Measurements from ENCODE around the gene ARHGAP19. TPM values are rescaled to one million over a fixed set of nuclear protein-coding genes. Genes with fewer than 3 reads are reported as not detected.

ARHGAP19 gene
- total RNA-seq, 1 donor from 2014 or later = 4.8 TPM

GRCh38 chr10:97196223-97197029 is 96.0 kb downstream of the ARHGAP19 start:
- peak; percentile 40 for DNase-seq (ENCODE audit: low read depth)

- DNase-seq (ENCODE audit: low read depth) = no peak
Measured at GRCh38 chr10:97195706-97196222, 96.7 kb downstream of the ARHGAP19 start.

- DNase-seq (ENCODE audit: low read depth) = no peak
Measured at GRCh38 chr10:97192952-97193435, 99.4 kb downstream of the ARHGAP19 start.

GRCh38 chr10:97190450-97190849 is 102.0 kb downstream of the ARHGAP19 start:
- no peak for DNase-seq (ENCODE audit: low read depth)

- DNase-seq (ENCODE audit: low read depth) = no peak
Measured at GRCh38 chr10:97188261-97188711, 104.2 kb downstream of the ARHGAP19 start.

GRCh38 chr10:97186911-97187310 is 105.5 kb downstream of the ARHGAP19 start:
- no peak for DNase-seq (ENCODE audit: low read depth)

- no peak for DNase-seq (ENCODE audit: low read depth)
Measured at GRCh38 chr10:97185326-97186058, 106.9 kb downstream of the ARHGAP19 start, which contains the start of gene SLIT1. Gene SLIT1 (minus strand): TSS chr10:97185959. CDS start chr10:97185674, 285 bp downstream.

GRCh38 chr10:97184971-97185325 is 107.5 kb downstream of the ARHGAP19 start:
- no peak for DNase-seq (ENCODE audit: low read depth)

GRCh38 chr10:97183314-97183713 is 109.1 kb downstream of the ARHGAP19 start:
- DNase-seq (ENCODE audit: low read depth) = no peak

- no peak for DNase-seq (ENCODE audit: low read depth)
Measured at GRCh38 chr10:97182288-97182990, 110.0 kb downstream of the ARHGAP19 start.

- no peak for DNase-seq (ENCODE audit: low read depth)
Measured at GRCh38 chr10:97180986-97181385, 111.5 kb downstream of the ARHGAP19 start.

GRCh38 chr10:97180363-97180755 is 112.1 kb downstream of the ARHGAP19 start:
- DNase-seq (ENCODE audit: low read depth) = no peak

GRCh38 chr10:97179731-97180362 is 112.6 kb downstream of the ARHGAP19 start:
- DNase-seq (ENCODE audit: low read depth) = no peak

GRCh38 chr10:97179311-97179710 is 113.1 kb downstream of the ARHGAP19 start:
- no peak for DNase-seq (ENCODE audit: low read depth)

- no peak for DNase-seq (ENCODE audit: low read depth)
Measured at GRCh38 chr10:97178074-97178473, 114.4 kb downstream of the ARHGAP19 start.

GRCh38 chr10:97176226-97176625 is 116.2 kb downstream of the ARHGAP19 start:
- no peak for DNase-seq (ENCODE audit: low read depth)

- DNase-seq (ENCODE audit: low read depth) = no peak
Measured at GRCh38 chr10:97175586-97175985, 116.9 kb downstream of the ARHGAP19 start.

- DNase-seq (ENCODE audit: low read depth) = no peak
Measured at GRCh38 chr10:97174941-97175340, 117.5 kb downstream of the ARHGAP19 start.

GRCh38 chr10:97174276-97174775 is 118.1 kb downstream of the ARHGAP19 start:
- no peak for DNase-seq (ENCODE audit: low read depth)

GRCh38 chr10:97173036-97173435 is 119.4 kb downstream of the ARHGAP19 start:
- DNase-seq (ENCODE audit: low read depth) = no peak

Data from myocyte (in vitro differentiated cells).